ENCODE measurements around the gene LIPG.

The LIPG gene

GRCh38 chr18:49625021-49625691 lies 63.3 kb downstream of the LIPG start:
- no peak overlapping the region for H3K4me3 ChIP-seq (ENCODE audit: low read length)
- no peak for DNase-seq (ENCODE audit: low read depth, low spot score)

- DNase-seq (ENCODE audit: low read depth, low spot score), result no peak
- no peak overlapping the region for H3K4me3 ChIP-seq (ENCODE audit: low read length)
Measured at GRCh38 chr18:49626842-49627467, 65.1 kb downstream of the LIPG start.

- DNase-seq (ENCODE audit: low read depth, low spot score), result no peak
- H3K4me3 ChIP-seq (ENCODE audit: low read length), result no peak overlapping the region
Measured at GRCh38 chr18:49628119-49628518, 66.3 kb downstream of the LIPG start.

- no peak for DNase-seq (ENCODE audit: low read depth, low spot score)
- no peak overlapping the region for H3K4me3 ChIP-seq (ENCODE audit: low read length)
Measured at GRCh38 chr18:49628881-49629795, 67.3 kb downstream of the LIPG start.

- DNase-seq (ENCODE audit: low read depth, low spot score), result no peak
- no peak overlapping the region for H3K4me3 ChIP-seq (ENCODE audit: low read length)
Measured at GRCh38 chr18:49630246-49630699, 68.4 kb downstream of the LIPG start.

GRCh38 chr18:49631146-49631866 lies 69.4 kb downstream of the LIPG start:
- H3K4me3 ChIP-seq (ENCODE audit: low read length), result no peak overlapping the region
- DNase-seq (ENCODE audit: low read depth, low spot score), result no peak

- no peak for DNase-seq (ENCODE audit: low read depth, low spot score)
- H3K4me3 ChIP-seq (ENCODE audit: low read length), result no peak overlapping the region
Measured at GRCh38 chr18:49632588-49632987, 70.7 kb downstream of the LIPG start.

- no peak for DNase-seq (ENCODE audit: low read depth, low spot score)
- H3K4me3 ChIP-seq (ENCODE audit: low read length), result no peak overlapping the region
Measured at GRCh38 chr18:49638209-49638785, 76.4 kb downstream of the LIPG start.

- DNase-seq (ENCODE audit: low read depth, low spot score), result no peak
- no peak overlapping the region for H3K4me3 ChIP-seq (ENCODE audit: low read length)
Measured at GRCh38 chr18:49638891-49639557, 77.2 kb downstream of the LIPG start.

GRCh38 chr18:49639643-49640391 lies 78.0 kb downstream of the LIPG start:
- no peak for DNase-seq (ENCODE audit: low read depth, low spot score)

GRCh38 chr18:49640741-49641140 lies 78.9 kb downstream of the LIPG start:
- H3K4me3 ChIP-seq (ENCODE audit: low read length), result no peak overlapping the region
- no peak for DNase-seq (ENCODE audit: low read depth, low spot score)

More at GRCh38 chr18:49639643-49640391, 78.0 kb downstream of the LIPG start:
- H3K4me3 ChIP-seq (ENCODE audit: low read length), result no peak overlapping the region

- H3K4me3 ChIP-seq (ENCODE audit: low read length), result no peak overlapping the region
- DNase-seq (ENCODE audit: low read depth, low spot score), result no peak
Measured at GRCh38 chr18:49645196-49645595, 83.3 kb downstream of the LIPG start.

- no peak overlapping the region for H3K4me3 ChIP-seq (ENCODE audit: low read length)
- no peak for DNase-seq (ENCODE audit: low read depth, low spot score)
Measured at GRCh38 chr18:49645841-49646351, 84.0 kb downstream of the LIPG start.

- no peak overlapping the region for H3K4me3 ChIP-seq (ENCODE audit: low read length)
- no peak for DNase-seq (ENCODE audit: low read depth, low spot score)
Measured at GRCh38 chr18:49646873-49647272, 85.0 kb downstream of the LIPG start.

GRCh38 chr18:49647496-49648168 lies 85.8 kb downstream of the LIPG start:
- DNase-seq (ENCODE audit: low read depth, low spot score), result no peak
- no peak overlapping the region for H3K4me3 ChIP-seq (ENCODE audit: low read length)

- H3K4me3 ChIP-seq (ENCODE audit: low read length), result no peak overlapping the region
- DNase-seq (ENCODE audit: low read depth, low spot score), result no peak
Measured at GRCh38 chr18:49648326-49648725, 86.5 kb downstream of the LIPG start.

Data from Jurkat, Clone E6-1 (cell line).